Smooth muscle cell (in vitro differentiated cells): ENCODE measurements around the gene ECM1. TPM values are rescaled to one million over a fixed set of nuclear protein-coding genes. Genes with fewer than 3 reads are reported as not detected.

Experiments used
- DNase-seq: peaks from one replicate; lab custom pipeline; 2025; ENCODE audit not compliant: unreplicated experiment; lab: John Stamatoyannopoulos, UW
- H2AFZ ChIP-seq: fragments of 200-600 bp; sonication (generic); 2 replicates; pipeline ENCODE4 v1.6.0; 2016; ENCODE audit warnings: antibody characterized with exemption, low read depth, mild to moderate bottlenecking
- H3F3A ChIP-seq: fragments of 200-600 bp; sonication (generic); 2 replicates; pipeline ENCODE4 v1.6.0; 2017; ENCODE audit warnings: antibody characterized with exemption, low read depth
- H3K27ac ChIP-seq: fragments of 200-600 bp; sonication (generic); 2 replicates; pipeline ENCODE4 v1.5.1; 2016; ENCODE audit warnings: low read depth, mild to moderate bottlenecking
- H3K27me3 ChIP-seq: fragments of 200-600 bp; sonication (generic); 2 replicates; pipeline ENCODE4 v1.6.1; 2016; ENCODE audit warnings: low read depth, mild to moderate bottlenecking
- H3K36me3 ChIP-seq: fragments of 200-600 bp; sonication (generic); 2 replicates; pipeline ENCODE4 v1.5.1; 2016; ENCODE audit warnings: low read depth
- H3K4me1 ChIP-seq: fragments of 200-600 bp; sonication (generic); 2 replicates; pipeline ENCODE4 v1.5.1; 2016; ENCODE audit warnings: low read depth
- H3K4me2 ChIP-seq: fragments of 200-600 bp; sonication (generic); 2 replicates; pipeline ENCODE4 v1.6.0; 2016; ENCODE audit warnings: mild to moderate bottlenecking
- H3K4me3 ChIP-seq: fragments of 200-600 bp; sonication (generic); 2 replicates; pipeline ENCODE4 v1.5.1; 2016; ENCODE audit warnings: mild to moderate bottlenecking
- H3K79me2 ChIP-seq: fragments of 200-600 bp; sonication (generic); 2 replicates; pipeline ENCODE4 v1.6.0; 2016; ENCODE audit warnings: low read depth, mild to moderate bottlenecking
- H3K9ac ChIP-seq: fragments of 200-600 bp; sonication (generic); 2 replicates; pipeline ENCODE4 v1.6.0; 2016; ENCODE audit warnings: low read depth
- H3K9me3 ChIP-seq: fragments of 200-600 bp; sonication (generic); replicated peaks from 2 replicates; pipeline ENCODE4 v1.5.1; 2016; ENCODE audit warnings: low read depth
- H4K20me1 ChIP-seq: fragments of 200-600 bp; sonication (generic); 2 replicates; pipeline ENCODE4 v1.6.0; 2016; ENCODE audit warnings: low read depth
- WGBS: methylation state at CpG from one replicate; pipeline ENCODE4 v1.1.7; 2016; ENCODE audit warnings: low lambda C conversion rate; 5-methylcytosine and 5-hydroxymethylcytosine counted together
- microRNA-seq: library from miRNA; unstranded; fragments of <30 nt; microRNA quantifications from one replicate; pipeline ENCODE4, GENCODE V29; 2016; ENCODE audit warnings: borderline number of aligned reads
- polyA plus RNA-seq: library from polyadenylated mRNA; unstranded; fragments of >200 nt; fragmentation: Nextera tagmentation; extraction: Ambion mirVana; gene quantifications from 2 replicates; pipeline ENCODE4 v1.2.1, GENCODE V29; 2016
- small RNA-seq: library from RNA; depleted of rRNA; stranded (forward); fragments of <200 nt; gene quantifications from one replicate; pipeline ENCODE3, GENCODE V24; 2014
- total RNA-seq: library from RNA; depleted of rRNA; stranded (reverse); fragments of >200 nt; gene quantifications from 2 replicates; pipeline ENCODE4 v1.2.3, GENCODE V29; 2014
- TF ChIP-seq, protein P1 (sequence below): fragments of 200-600 bp; sonication (generic); IDR thresholded peaks from 2 replicates; pipeline ENCODE4 v1.5.1; 2017; ENCODE audit warnings: borderline replicate concordance, mild to moderate bottlenecking, antibody characterized with exemption; ENCODE audit not compliant: insufficient read depth, poor library complexity, severe bottlenecking

ECM1 gene
- total and polyA plus RNA-seq, 2 experiments from 2014 or later, result 19.0 to 36.1 TPM

DNA sequence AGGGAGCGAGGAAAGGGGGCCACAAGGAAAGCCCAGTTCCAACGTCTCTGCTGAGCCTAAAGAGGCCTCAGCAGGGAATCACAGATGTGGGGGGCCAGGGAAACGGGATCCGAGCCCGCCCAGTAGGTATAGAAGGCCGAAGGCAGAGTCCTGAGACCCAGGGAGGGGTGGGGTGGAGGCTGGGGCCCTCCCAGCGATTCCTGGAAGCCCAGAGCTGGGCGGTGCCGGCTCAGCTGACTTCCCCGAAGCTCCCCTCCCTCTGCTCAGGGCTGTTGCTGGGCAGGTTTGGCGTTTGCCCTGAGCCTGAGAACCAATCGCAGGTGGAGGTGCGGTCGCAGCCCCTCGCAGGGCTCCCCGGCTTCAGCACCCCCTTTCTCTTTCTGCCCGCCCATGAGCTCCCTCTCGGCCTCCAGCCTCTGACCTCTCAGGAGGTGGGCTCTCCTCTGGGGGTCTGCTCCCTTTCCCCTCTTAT, 54.1 kb downstream of the ECM1 start:
- Histone ChIP-seq H3K79me2 (peaks cover 42% of the 10 kb centered on the region), H2AFZ (no peak overlapping the region), H3K4me3 (peak overlapping the region; percentile 60), H3K36me3 (no peaks in the 10 kb centered on the region), H3K4me1 (peaks cover 37% of the 10 kb centered on the region), H3K27me3 (no peaks in the 10 kb centered on the region), H3K27ac (peak overlapping the region; percentile 96), H3K9me3 (no peaks in the 10 kb centered on the region), H4K20me1 (peaks cover 16% of the 10 kb centered on the region), H3K4me2 (peak overlapping the region; percentile 84), H3F3A (peaks cover 34% of the 10 kb centered on the region), H3K9ac (peak overlapping the region; percentile 94)
- TF ChIP-seq, protein P1, sequence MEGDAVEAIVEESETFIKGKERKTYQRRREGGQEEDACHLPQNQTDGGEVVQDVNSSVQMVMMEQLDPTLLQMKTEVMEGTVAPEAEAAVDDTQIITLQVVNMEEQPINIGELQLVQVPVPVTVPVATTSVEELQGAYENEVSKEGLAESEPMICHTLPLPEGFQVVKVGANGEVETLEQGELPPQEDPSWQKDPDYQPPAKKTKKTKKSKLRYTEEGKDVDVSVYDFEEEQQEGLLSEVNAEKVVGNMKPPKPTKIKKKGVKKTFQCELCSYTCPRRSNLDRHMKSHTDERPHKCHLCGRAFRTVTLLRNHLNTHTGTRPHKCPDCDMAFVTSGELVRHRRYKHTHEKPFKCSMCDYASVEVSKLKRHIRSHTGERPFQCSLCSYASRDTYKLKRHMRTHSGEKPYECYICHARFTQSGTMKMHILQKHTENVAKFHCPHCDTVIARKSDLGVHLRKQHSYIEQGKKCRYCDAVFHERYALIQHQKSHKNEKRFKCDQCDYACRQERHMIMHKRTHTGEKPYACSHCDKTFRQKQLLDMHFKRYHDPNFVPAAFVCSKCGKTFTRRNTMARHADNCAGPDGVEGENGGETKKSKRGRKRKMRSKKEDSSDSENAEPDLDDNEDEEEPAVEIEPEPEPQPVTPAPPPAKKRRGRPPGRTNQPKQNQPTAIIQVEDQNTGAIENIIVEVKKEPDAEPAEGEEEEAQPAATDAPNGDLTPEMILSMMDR, result no peak
- peak; percentile 77 for DNase-seq
- 3% methylated on average over 18 of the region's 18 CpGs for WGBS

DNA sequence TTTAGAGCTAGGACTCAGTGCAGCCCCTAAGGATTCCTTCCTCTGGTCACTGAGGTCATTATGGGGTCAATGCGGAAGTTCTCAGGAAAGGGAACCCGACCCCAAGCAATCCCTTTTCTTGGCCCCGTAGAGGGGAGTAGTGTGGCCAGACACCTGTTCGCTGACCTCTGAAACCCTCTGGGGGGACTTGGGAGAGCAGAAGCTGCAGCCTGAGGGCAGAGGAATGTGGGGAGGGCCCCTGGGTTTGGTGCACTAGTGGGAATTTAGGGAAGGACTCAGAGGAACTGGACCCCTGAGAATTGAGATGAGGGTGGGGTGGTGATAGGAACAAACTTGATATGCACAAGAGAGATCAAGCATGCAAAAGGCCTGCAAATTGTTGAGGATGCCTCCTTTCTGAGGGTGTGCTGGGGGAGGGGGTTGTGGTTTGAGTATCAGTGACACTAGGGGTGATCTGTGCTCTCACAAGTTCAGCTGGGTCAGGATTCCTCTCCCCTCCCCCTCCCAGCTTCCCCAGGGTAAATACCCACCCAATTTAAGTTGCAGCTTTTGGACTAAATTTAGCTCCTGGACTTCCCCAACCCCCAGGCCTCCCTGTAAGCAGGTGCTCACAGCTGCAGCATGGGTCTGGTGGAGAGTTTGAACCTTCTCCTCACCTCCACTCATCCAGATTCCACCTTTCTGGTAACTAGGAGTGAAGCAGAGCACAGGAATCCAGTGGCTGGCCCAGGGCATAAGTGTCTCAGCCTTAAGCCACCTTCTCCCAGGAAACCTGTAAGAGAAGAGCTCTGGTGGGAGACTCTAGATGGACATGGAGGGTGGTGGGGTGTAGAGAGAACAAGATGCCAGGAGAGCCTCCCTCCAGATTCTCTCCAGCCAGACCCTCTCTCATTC, 54.8 kb downstream of the ECM1 start:
- H3K79me2 ChIP-seq, result peaks cover 46% of the 10 kb centered on the region
- H3K36me3 ChIP-seq, result no peaks in the 10 kb centered on the region
- H3K4me2 ChIP-seq, result peak overlapping the region; percentile 84
- WGBS, result 17% methylated on average over 4 of the region's 4 CpGs
- peaks cover 40% of the 10 kb centered on the region for H3F3A ChIP-seq
- peaks cover 44% of the 10 kb centered on the region for H3K4me1 ChIP-seq
- no peak for DNase-seq
- H3K27me3 ChIP-seq, result no peaks in the 10 kb centered on the region
- peak overlapping the region; percentile 60 for H3K4me3 ChIP-seq
- TF ChIP-seq, protein P1, result no peak
- H3K9ac ChIP-seq, result peak overlapping the region; percentile 94
- no peak overlapping the region for H2AFZ ChIP-seq
- peaks cover 21% of the 10 kb centered on the region for H4K20me1 ChIP-seq
- H3K27ac ChIP-seq, result peak overlapping the region; percentile 96
- H3K9me3 ChIP-seq, result no peaks in the 10 kb centered on the region

Small RNA genes lying within 50 kb of the gene (microRNA-seq; reads per million reads assigned to microRNA genes)
- gene MIR4257 (not detected), gene MIR6878 (not detected)

Small RNA genes lying within 50 kb of the gene (small RNA-seq; reads per million reads assigned to genes)
- 0.13 reads per million for gene MIR4257

Other genes starting within 250 kb of the ECM1 start
- gene APH1A, start 239.1 kb upstream of the ECM1 start, total RNA-seq, result 74.8 and 86.8 TPM in 2 replicates
- 43.4 and 44.5 TPM in 2 replicates for gene APH1A, start 239.1 kb upstream of the ECM1 start, polyA plus RNA-seq
- gene C1orf54, start 235.3 kb upstream of the ECM1 start, total RNA-seq, result 5.1 and 6.4 TPM in 2 replicates
- gene C1orf54, start 235.3 kb upstream of the ECM1 start, polyA plus RNA-seq, result 5.4 and 7.9 TPM in 2 replicates
- 8.4 and 13.1 TPM in 2 replicates for gene CIART, start 225.6 kb upstream of the ECM1 start, total RNA-seq
- 7.2 and 15.2 TPM in 2 replicates for gene CIART, start 225.6 kb upstream of the ECM1 start, polyA plus RNA-seq
- gene MRPS21, start 214.2 kb upstream of the ECM1 start, total RNA-seq, result 53.8 and 54.4 TPM in 2 replicates
- gene MRPS21, start 214.2 kb upstream of the ECM1 start, polyA plus RNA-seq, result 83.4 and 85.9 TPM in 2 replicates
- 34.6 and 41.8 TPM in 2 replicates for gene PRPF3, start 186.6 kb upstream of the ECM1 start, total RNA-seq
- gene PRPF3, start 186.6 kb upstream of the ECM1 start, polyA plus RNA-seq, result 26.6 and 33.9 TPM in 2 replicates
- 15.4 and 17.1 TPM in 2 replicates for gene RPRD2, start 144.0 kb upstream of the ECM1 start, total RNA-seq
- 14.2 and 15.8 TPM in 2 replicates for gene RPRD2, start 144.0 kb upstream of the ECM1 start, polyA plus RNA-seq
- 8.6 and 10.2 TPM in 2 replicates for gene TARS2, start 20.7 kb upstream of the ECM1 start, total RNA-seq
- gene TARS2, start 20.7 kb upstream of the ECM1 start, polyA plus RNA-seq, result 20.9 and 23.1 TPM in 2 replicates
- gene FALEC, start 7.6 kb downstream of the ECM1 start, total RNA-seq, result not detected in 2 replicates
- gene FALEC, start 7.6 kb downstream of the ECM1 start, polyA plus RNA-seq, result 0.62 and 1.2 TPM in 2 replicates
- gene ADAMTSL4, start 41.3 kb downstream of the ECM1 start, total RNA-seq, result 2.4 and 6.4 TPM in 2 replicates
- gene ADAMTSL4, start 41.3 kb downstream of the ECM1 start, polyA plus RNA-seq, result 8.4 and 20.8 TPM in 2 replicates
- gene MCL1, start 71.5 kb downstream of the ECM1 start, total RNA-seq, result 519 and 630 TPM in 2 replicates
- gene MCL1, start 71.5 kb downstream of the ECM1 start, polyA plus RNA-seq, result 224 and 247 TPM in 2 replicates
- gene ENSA, start 121.5 kb downstream of the ECM1 start, total RNA-seq, result 63.5 and 66.3 TPM in 2 replicates
- 31.3 and 54.7 TPM in 2 replicates for gene ENSA, start 121.5 kb downstream of the ECM1 start, polyA plus RNA-seq
- 10.7 and 15.3 TPM in 2 replicates for gene GOLPH3L, start 189.0 kb downstream of the ECM1 start, total RNA-seq
- 9.9 and 16.2 TPM in 2 replicates for gene GOLPH3L, start 189.0 kb downstream of the ECM1 start, polyA plus RNA-seq
- not detected in 2 replicates for gene HORMAD1, start 212.8 kb downstream of the ECM1 start, total RNA-seq
- gene HORMAD1, start 212.8 kb downstream of the ECM1 start, polyA plus RNA-seq, result not detected in 2 replicates